SU-DHL-6 (cell line): ENCODE results near the gene RPS15.

ENCODE experiments used
- EZH2phosphoT487 ChIP-seq: fragments of 200-600 bp; sonication (generic), shearing (Covaris generic); conservative IDR thresholded peaks from 2 replicates; pipeline ENCODE4 v1.6.1; 2018; ENCODE audit warnings: mild to moderate bottlenecking, antibody characterized with exemption, low read length, moderate library complexity, mixed read lengths
- TF ChIP-seq, protein P1 (sequence below): fragments of 200-600 bp; sonication (generic); IDR thresholded peaks from one replicate; pipeline ENCODE4 v1.5.1; 2017; ENCODE audit warnings: antibody characterized with exemption, mild to moderate bottlenecking, low read length, moderate library complexity; ENCODE audit not compliant: insufficient read depth, poor library complexity, severe bottlenecking

DNA sequence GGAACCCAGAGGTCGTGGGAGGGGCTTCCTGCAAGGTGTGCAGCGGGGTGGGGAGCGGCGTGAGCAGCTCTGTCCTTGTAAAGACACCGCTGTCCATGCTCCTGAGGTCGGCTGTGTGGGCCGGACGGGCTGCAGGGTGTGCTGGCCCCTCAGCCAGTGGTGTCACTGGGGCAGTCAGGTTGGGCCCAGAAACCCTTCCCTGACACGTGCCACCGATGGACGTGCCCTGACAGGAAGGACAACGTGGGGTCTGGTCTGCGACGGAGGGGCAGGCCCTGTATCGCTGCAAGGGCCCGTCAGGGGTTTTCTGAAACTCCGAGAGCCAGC, 4.2 kb upstream of the RPS15 start:
- TF ChIP-seq, protein P1, sequence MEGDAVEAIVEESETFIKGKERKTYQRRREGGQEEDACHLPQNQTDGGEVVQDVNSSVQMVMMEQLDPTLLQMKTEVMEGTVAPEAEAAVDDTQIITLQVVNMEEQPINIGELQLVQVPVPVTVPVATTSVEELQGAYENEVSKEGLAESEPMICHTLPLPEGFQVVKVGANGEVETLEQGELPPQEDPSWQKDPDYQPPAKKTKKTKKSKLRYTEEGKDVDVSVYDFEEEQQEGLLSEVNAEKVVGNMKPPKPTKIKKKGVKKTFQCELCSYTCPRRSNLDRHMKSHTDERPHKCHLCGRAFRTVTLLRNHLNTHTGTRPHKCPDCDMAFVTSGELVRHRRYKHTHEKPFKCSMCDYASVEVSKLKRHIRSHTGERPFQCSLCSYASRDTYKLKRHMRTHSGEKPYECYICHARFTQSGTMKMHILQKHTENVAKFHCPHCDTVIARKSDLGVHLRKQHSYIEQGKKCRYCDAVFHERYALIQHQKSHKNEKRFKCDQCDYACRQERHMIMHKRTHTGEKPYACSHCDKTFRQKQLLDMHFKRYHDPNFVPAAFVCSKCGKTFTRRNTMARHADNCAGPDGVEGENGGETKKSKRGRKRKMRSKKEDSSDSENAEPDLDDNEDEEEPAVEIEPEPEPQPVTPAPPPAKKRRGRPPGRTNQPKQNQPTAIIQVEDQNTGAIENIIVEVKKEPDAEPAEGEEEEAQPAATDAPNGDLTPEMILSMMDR: no peak
- TF ChIP-seq EZH2phosphoT487: no peak
